OCI-LY7 (cell line): Measurements from ENCODE around the gene SLCO4A1. TPM values are rescaled to one million over a fixed set of nuclear protein-coding genes. Genes with fewer than 3 reads are reported as not detected.

Source experiments
- BruUV-seq: library from RNA; stranded (reverse); fragments of 400-500 nt; replicated peaks from 2 replicates; lab custom pipeline; 2021; lab: Mats Ljungman, UMichigan
- CTCF ChIA-PET: fragments of 300-600 bp; sonication (Branson Sonifier 250); formaldehyde crosslinking; loops from one replicate; lab custom pipeline; 2022; ENCODE audit warnings: antibody characterized with exemption; ENCODE audit not compliant: unreplicated experiment; lab: Charles Lee
- POLR2A ChIA-PET: fragments of 300-600 bp; sonication (Branson Sonifier 250); formaldehyde crosslinking; loops from one replicate; lab custom pipeline; 2022; ENCODE audit warnings: antibody characterized with exemption; lab: Charles Lee
- DNase-seq: peaks from one replicate; pipeline ENCODE4 v3.0.0-alpha.2; 2015; ENCODE audit warnings: low spot score
- H2AFZ ChIP-seq: fragments of 200-600 bp; sonication (generic), shearing (Covaris generic); 2 replicates; pipeline ENCODE4 v1.6.1; 2014; ENCODE audit warnings: mild to moderate bottlenecking, antibody characterized with exemption, low read length, moderate library complexity
- H3K27ac ChIP-seq: fragments of 200-600 bp; sonication (generic); 2 replicates; pipeline ENCODE4 v1.5.1; 2014; ENCODE audit warnings: mixed run types, low read depth, mild to moderate bottlenecking, moderate library complexity, low read length, inconsistent platforms; ENCODE audit not compliant: poor library complexity, severe bottlenecking
- H3K36me3 ChIP-seq: fragments of 200-600 bp; sonication (generic); 2 replicates; pipeline ENCODE4 v1.6.1; 2014; ENCODE audit warnings: mild to moderate bottlenecking, antibody characterized with exemption, low read length, moderate library complexity, mixed read lengths; ENCODE audit not compliant: insufficient read depth
- H3K4me1 ChIP-seq: fragments of 200-600 bp; sonication (generic); 2 replicates; pipeline ENCODE4 v1.5.1; 2014; ENCODE audit warnings: mild to moderate bottlenecking, low read length; ENCODE audit not compliant: insufficient read depth, poor library complexity, severe bottlenecking
- H3K4me2 ChIP-seq: fragments of 200-600 bp; sonication (generic); 2 replicates; pipeline ENCODE4 v1.6.1; 2014; ENCODE audit warnings: mild to moderate bottlenecking, low read length
- H3K4me3 ChIP-seq: fragments of 200-600 bp; sonication (generic); 2 replicates; pipeline ENCODE4 v1.5.1; 2014; ENCODE audit warnings: mild to moderate bottlenecking, low read depth, low read length; ENCODE audit not compliant: poor library complexity, severe bottlenecking
- H3K79me2 ChIP-seq: fragments of 200-600 bp; sonication (generic); 2 replicates; pipeline ENCODE4 v1.6.1; 2016; ENCODE audit warnings: low read depth, mild to moderate bottlenecking, low read length, moderate library complexity, mixed read lengths; ENCODE audit not compliant: insufficient read depth
- H3K9me2 ChIP-seq: fragments of 200-600 bp; sonication (generic); 2 replicates; pipeline ENCODE4 v1.6.1; 2016; ENCODE audit warnings: mild to moderate bottlenecking, low read length, mixed read lengths; ENCODE audit not compliant: insufficient read depth
- H3K9me3 ChIP-seq: fragments of 200-600 bp; sonication (generic); 2 replicates; pipeline ENCODE4 v1.6.1; 2014; ENCODE audit warnings: mild to moderate bottlenecking, mixed run types, low read length, mixed read lengths
- H4K20me1 ChIP-seq: fragments of 200-600 bp; sonication (generic); 2 replicates; pipeline ENCODE4 v1.6.1; 2014; ENCODE audit warnings: mild to moderate bottlenecking, antibody characterized with exemption, low read length, moderate library complexity, mixed read lengths; ENCODE audit not compliant: insufficient read depth
- EZH2phosphoT487 ChIP-seq: fragments of 200-600 bp; sonication (generic); IDR thresholded peaks from 2 replicates; pipeline ENCODE4 v1.6.1; 2018; ENCODE audit warnings: low read depth, borderline replicate concordance, mild to moderate bottlenecking, mixed run types, antibody characterized with exemption, low read length, moderate library complexity, mixed read lengths
- intact Hi-C: fragments of 100-400 bp; cut with micrococcal nuclease; formaldehyde crosslinking; loops from one replicate; pipeline ENCODE4 v1.10.0; 2022; ENCODE audit not compliant: unreplicated experiment
- total RNA-seq, 2 experiments: library from RNA; depleted of rRNA in 1 of 2; stranded (reverse); fragments of >200 nt in 1 of 2; shearing (Covaris generic) in 1 of 2; gene quantifications; 2 replicates each; pipeline ENCODE4 v1.2.3, GENCODE V29; 2014 to 2022
- TF ChIP-seq, protein P1 (sequence below): fragments of 200-600 bp; sonication (generic); conservative IDR thresholded peaks from 2 replicates; pipeline ENCODE4 v1.5.1; 2014; ENCODE audit warnings: mild to moderate bottlenecking, antibody characterized with exemption, low read length, moderate library complexity, mixed read lengths

SLCO4A1 gene
- total RNA-seq, 2 experiments from 2014 or later = 34.3 to 52.4 TPM

DNA sequence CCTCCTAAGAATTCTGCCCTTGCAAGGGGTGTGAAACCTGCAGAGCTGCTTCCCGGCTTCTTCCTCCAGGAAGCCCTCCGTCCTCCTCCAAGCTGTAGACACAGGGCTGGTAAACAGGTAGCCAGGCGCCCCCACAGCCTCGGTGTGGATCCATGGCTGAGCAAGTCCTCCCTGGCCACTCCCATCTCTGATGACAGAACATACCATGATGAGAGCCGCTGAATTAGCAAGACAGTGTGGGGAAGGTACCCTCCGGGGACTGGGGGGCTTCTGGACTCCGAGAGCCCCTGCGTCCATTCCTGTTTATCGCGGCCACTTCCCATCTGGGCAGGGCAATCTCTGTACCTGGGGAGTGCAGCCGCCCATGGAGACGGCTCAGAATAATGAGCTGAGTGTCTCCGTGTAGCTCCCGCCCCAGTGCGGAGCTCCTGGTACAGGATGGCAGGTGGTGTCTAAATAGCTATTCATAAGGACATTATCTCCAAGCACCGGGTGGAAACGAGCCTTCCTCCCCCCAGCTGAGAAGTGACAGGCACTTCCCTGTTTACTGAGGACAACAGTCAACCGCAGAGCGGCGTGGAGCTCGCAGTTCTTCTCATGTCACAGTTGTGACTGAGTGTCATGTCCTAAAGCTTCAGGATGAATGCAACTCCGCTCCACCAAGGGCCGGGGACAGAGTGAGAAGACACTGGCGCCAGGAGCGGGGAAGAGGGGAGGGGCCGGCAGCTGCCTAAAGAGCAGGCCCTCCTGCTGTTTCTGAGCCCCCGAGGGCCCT lies 43.7 kb downstream of the SLCO4A1 start:
- H3K4me2 ChIP-seq = no peak overlapping the region
- TF ChIP-seq EZH2phosphoT487 = no peak
- TF ChIP-seq, protein P1, sequence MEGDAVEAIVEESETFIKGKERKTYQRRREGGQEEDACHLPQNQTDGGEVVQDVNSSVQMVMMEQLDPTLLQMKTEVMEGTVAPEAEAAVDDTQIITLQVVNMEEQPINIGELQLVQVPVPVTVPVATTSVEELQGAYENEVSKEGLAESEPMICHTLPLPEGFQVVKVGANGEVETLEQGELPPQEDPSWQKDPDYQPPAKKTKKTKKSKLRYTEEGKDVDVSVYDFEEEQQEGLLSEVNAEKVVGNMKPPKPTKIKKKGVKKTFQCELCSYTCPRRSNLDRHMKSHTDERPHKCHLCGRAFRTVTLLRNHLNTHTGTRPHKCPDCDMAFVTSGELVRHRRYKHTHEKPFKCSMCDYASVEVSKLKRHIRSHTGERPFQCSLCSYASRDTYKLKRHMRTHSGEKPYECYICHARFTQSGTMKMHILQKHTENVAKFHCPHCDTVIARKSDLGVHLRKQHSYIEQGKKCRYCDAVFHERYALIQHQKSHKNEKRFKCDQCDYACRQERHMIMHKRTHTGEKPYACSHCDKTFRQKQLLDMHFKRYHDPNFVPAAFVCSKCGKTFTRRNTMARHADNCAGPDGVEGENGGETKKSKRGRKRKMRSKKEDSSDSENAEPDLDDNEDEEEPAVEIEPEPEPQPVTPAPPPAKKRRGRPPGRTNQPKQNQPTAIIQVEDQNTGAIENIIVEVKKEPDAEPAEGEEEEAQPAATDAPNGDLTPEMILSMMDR = no peak
- ChIA-PET POLR2A (no interaction called here), CTCF (no interaction called here)
- H4K20me1 ChIP-seq = no peaks in the 10 kb centered on the region
- intact Hi-C loops = no loop called here
- H2AFZ ChIP-seq = no peak overlapping the region
- no peak overlapping the region for H3K27ac ChIP-seq
- H3K4me3 ChIP-seq = no peak overlapping the region
- BruUV-seq = no TSS peak
- no peaks in the 10 kb centered on the region for H3K9me2 ChIP-seq
- no peaks in the 10 kb centered on the region for H3K4me1 ChIP-seq
- H3K9me3 ChIP-seq = no peaks in the 10 kb centered on the region
- DNase-seq = no peak
- H3K79me2 ChIP-seq = no peaks in the 10 kb centered on the region
- no peaks in the 10 kb centered on the region for H3K36me3 ChIP-seq

DNA sequence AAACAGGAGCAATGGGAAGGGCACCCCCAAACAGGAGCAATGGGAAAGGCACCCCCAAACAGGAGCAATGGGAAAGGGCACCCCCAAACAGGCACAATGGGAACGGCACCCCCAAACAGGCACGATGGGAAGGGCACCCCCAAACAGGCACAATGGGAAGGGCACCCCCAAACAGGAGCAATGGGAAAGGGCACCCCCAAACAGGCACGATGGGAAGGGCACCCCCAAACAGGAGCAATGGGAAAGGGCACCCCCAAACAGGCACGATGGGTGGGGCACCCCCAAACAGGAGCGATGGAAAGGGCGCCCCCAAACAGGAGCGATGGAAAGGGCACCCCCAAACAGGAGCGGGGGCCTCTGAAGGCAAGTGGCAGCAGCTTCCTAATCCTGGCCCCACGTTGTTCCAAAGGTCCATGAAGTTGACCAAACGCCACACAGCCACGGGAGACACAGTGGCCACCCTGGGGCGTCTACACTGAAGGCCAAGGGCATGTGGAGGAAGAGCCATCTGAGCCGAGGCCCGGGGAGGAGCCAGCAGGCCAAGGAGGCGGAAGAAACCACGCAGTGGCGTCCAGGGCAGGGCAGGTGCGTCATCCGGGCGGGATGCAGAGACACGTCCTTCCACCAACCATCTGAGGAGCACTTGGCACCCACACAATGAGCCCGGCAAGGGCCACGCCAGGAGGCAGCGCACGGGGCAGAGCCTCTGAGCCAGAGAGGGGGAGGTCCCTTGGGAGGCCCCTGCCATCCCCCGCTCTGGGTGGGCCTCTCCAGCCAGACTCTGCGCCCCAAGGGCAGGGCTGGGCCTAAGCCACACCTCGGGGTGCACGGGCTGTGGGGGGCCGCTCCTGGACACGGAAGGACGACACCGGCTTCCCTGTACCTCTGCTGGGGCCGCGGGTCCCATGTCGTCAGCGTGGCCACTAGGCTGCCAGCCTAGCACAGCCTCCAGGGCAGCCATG lies 44.8 kb downstream of the SLCO4A1 start:
- Histone ChIP-seq H3K9me3 (no peaks in the 10 kb centered on the region), H3K9me2 (no peaks in the 10 kb centered on the region), H3K36me3 (no peaks in the 10 kb centered on the region), H3K4me2 (no peak overlapping the region), H3K4me1 (no peaks in the 10 kb centered on the region), H3K79me2 (no peaks in the 10 kb centered on the region), H3K27ac (no peak overlapping the region), H2AFZ (no peak overlapping the region), H3K4me3 (no peak overlapping the region), H4K20me1 (no peaks in the 10 kb centered on the region)
- ChIA-PET CTCF (no interaction called here), POLR2A (no interaction called here)
- no peak for TF ChIP-seq EZH2phosphoT487
- TF ChIP-seq, protein P1 = no peak
- DNase-seq = no peak
- intact Hi-C loops = no loop called here
- no TSS peak for BruUV-seq
